NCI-H2029 treated with DMSO at 0.1 percent for 48 hours (cell line): ENCODE data around the gene HMBS.

Experiments
- DNase-seq: peaks from one replicate; lab custom pipeline; 2025; lab: John Stamatoyannopoulos, UW

The HMBS gene

GRCh38 chr11:119067371-119068222 is 17.1 kb upstream of the HMBS start, which contains the start of gene VPS11:
Gene VPS11, plus strand, starts transcription at chr11:119067818. Its CDS starts 6 bp downstream, at chr11:119067824.
- DNase-seq: peak; percentile 73

DNA sequence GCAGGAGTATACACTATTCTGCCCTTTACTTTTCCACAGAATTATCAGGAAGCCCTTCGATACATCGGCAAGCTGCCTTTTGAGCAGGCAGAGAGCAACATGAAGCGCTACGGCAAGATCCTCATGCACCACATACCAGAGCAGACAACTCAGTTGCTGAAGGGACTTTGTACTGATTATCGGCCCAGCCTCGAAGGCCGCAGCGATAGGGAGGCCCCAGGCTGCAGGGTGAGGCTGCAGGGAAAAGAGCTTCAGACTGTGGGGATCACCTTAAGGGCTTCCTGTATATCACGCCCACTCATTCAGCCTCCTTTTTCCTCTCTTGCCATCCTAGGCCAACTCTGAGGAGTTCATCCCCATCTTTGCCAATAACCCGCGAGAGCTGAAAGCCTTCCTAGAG is 6.8 kb upstream of the HMBS start:
- no peak for DNase-seq

DNA sequence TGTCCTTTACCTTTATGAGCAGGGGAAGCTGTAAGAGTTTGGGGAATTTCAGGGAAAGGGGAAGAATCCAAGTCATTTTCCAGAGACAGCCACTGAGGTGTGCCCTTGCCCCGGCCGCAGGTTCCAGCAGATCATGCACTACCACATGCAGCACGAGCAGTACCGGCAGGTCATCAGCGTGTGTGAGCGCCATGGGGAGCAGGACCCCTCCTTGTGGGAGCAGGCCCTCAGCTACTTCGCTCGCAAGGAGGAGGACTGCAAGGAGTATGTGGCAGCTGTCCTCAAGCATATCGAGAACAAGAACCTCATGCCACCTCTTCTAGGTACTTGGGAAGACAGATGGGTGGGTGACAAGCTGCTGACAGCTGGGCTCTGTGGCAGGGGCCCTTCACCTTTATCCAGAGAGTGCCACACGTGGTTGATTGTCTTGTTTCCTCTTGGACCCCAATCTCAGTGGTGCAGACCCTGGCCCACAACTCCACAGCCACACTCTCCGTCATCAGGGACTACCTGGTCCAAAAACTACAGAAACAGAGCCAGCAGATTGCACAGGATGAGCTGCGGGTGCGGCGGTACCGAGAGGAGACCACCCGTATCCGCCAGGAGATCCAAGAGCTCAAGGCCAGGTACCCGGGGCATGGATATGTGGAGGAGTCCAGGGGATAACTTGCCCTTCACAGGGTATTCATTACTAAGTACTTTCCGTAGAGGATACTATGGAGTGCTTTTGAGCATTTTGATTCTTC is 5.8 kb upstream of the HMBS start:
- no peak for DNase-seq

DNA sequence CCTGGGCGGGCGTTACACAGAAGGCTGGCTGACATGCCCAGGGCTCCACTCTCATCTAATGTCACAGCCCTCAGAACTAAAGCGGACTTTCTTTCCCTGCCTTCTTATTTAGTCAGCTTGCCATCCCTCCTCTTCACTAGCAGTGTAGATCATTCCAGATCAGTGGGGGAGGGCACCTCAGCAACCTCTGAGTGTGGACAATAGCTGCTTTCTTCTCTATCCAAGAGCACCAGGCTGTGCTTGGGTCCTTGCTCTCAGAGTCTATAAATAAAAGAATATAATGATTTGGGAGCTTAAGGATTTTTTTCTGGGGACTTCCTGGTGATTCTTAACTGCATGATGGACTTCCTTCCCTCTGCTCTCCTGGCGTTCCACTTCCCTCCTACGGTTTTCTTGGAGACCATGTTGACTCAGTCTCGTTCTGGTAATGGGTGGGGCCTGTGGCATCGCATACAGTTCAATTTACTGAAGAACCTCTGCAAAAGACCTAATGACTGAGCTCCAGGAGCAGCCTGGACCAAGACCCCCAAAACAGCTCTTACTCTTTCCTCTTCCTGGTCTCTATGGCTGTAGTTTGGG is 2.9 kb upstream of the HMBS start:
- no peak for DNase-seq

DNA sequence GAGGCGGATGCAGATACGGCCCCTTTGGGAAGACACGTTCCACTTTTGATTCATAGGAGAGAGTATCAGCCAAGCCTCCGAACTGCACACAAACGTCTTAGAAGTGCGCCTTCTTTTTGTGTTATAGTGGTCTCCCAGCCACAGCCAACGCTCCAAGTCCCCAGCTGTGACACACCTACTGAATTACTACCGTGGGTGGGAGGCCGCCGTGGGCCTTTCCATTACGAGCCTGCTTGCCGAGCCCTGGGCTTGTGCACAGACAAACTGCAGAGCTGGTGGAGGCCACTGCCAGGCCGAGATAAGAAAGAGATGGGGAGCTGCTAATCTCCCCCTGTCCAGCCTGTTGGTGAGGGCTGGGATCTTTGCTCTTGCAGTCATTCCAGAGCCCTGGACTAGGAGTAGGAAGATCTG is 761 bp downstream of the HMBS start:
- DNase-seq: no peak

DNA sequence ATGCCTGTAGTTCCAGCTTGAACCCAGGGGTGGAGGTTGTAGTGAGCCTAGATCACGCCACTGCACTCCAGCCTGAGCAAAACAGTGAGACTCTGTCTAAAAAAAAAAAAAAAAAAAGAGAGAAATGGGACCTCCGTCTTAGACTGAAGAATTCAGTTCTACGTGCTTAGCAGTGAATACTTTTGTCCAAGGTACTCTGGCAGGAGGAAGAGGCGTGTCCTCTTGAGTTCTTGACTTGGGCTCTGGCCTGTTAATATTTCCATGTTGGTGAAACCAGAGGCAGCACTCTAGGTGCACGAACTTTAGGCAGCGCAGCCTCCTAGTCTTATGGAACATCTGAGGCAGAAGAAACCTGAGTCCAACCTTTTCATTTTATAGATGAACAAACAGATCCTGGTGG is 2.4 kb downstream of the HMBS start:
- DNase-seq: no peak

- DNase-seq: no peak
These were observed 3.1 kb downstream of the HMBS start for GRCh38 chr11:119087747-119088241.

DNA sequence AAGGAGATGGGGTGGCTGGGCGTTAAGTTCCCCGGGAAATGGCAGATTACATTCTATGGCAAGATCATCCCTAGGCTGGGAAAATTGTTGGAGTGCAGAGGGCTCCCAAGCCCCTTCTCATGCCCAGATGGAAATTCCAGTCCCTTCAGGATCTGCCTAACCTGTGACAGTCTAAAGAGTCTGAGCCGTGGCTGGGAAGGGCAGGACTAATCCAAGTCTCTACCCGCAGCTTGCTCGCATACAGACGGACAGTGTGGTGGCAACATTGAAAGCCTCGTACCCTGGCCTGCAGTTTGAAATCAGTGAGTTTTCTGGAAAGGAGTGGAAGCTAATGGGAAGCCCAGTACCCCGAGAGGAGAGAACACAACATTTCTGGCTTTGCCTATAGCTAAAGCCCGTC is 3.7 kb downstream of the HMBS start:
- no peak for DNase-seq

- no peak for DNase-seq
These were observed 4.6 kb downstream of the HMBS start for GRCh38 chr11:119089319-119089718.

- no peak for DNase-seq
These were observed 6.5 kb downstream of the HMBS start for GRCh38 chr11:119091178-119091577.

GRCh38 chr11:119091966-119092879 is 7.5 kb downstream of the HMBS start:
- no peak for DNase-seq

DNA sequence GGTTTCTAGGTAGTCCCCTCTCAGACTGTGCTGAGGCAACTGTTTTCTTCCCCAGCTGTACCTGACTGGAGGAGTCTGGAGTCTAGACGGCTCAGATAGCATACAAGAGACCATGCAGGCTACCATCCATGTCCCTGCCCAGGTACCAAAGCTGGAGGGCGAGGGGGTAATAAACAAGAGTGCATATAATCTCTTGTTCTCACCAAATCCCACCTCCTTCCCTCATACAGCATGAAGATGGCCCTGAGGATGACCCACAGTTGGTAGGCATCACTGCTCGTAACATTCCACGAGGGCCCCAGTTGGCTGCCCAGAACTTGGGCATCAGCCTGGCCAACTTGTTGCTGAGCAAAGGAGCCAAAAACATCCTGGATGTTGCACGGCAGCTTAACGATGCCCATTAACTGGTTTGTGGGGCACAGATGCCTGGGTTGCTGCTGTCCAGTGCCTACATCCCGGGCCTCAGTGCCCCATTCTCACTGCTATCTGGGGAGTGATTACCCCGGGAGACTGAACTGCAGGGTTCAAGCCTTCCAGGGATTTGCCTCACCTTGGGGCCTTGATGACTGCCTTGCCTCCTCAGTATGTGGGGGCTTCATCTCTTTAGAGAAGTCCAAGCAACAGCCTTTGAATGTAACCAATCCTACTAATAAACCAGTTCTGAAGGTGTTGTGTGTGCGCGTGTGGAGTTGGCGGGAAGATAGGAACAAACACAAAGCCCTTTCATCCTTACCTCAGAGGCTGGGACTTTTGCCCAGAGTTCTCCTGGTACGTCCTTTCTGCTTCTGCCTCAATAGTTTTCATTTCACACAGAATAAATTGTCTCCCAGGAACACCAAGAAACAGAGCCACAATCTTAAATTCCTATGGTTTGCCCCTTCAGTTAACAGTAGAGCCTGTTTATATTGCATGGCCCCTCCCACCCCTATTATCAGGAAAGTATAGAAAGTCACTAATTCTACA is 8.5 kb downstream of the HMBS start:
- peak; percentile 19 for DNase-seq

GRCh38 chr11:119093942-119094815 is 9.5 kb downstream of the HMBS start:
- no peak for DNase-seq

DNA sequence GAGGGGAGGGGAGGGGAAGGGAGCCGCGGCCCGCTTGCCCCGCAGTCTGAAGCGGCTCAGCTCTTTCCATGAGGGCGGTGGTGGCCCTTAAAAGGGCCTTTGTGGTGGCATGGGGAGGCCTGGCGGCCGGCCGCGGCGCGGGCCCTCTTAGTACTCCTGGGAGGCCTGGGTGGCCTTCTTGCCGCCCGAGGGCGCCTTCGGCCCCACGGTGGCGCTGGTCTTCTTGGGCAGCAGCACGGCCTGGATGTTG is 10.1 kb downstream of the HMBS start:
- no peak for DNase-seq

DNA sequence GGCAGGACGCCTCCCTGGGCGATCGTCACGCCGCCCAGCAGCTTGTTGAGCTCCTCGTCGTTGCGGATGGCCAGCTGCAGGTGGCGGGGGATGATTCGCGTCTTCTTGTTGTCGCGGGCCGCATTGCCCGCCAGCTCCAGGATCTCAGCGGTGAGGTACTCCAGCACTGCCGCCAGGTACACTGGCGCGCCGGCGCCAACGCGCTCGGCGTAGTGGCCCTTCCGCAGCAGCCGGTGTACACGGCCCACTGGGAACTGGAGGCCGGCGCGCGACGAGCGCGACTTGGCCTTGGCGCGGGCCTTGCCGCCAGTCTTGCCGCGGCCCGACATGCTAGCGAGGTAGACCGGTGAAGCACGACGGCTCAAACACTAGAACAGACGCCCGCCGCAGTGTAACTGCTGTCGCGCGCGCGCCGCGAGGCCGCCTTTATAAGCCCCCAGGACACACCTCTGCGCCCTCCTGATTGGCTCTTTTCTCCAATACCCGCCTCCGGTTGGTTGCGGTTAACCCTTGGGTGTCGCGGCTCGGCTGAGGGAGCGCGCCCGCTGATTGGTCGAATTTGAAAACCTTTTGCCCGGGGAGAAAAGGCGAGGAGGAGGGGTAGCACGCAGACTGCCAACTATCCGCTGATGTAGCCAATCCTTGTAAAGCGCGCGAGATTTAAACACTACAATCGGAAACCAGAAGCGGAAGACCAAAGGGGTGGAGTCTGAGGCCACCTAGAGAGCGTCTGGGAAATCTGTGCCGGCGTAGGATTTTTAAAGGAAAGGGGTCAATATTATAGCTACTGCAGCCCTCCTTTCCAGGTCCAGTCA is 10.6 kb downstream of the HMBS start:
- peak; percentile 98 for DNase-seq

DNA sequence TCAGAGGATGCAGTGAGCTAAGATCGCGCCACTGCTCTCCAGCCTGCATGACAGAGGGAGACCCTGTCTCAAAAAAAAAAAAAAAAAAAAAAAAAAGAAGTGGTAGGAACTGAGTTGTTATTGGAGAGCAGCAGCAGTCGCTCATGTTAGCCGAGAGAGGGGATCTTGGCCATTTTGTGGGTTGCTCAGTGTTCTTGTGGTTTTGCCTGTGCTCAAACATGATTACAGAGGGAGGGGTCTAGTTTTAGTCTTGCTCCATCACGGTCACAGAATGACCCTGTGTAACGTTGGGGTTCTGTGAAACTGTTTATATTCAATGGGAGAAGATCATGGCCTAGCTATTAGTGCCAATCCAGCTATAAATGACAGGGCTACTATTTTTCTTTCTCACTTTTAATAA is 15.0 kb downstream of the HMBS start:
- DNase-seq: no peak

DNA sequence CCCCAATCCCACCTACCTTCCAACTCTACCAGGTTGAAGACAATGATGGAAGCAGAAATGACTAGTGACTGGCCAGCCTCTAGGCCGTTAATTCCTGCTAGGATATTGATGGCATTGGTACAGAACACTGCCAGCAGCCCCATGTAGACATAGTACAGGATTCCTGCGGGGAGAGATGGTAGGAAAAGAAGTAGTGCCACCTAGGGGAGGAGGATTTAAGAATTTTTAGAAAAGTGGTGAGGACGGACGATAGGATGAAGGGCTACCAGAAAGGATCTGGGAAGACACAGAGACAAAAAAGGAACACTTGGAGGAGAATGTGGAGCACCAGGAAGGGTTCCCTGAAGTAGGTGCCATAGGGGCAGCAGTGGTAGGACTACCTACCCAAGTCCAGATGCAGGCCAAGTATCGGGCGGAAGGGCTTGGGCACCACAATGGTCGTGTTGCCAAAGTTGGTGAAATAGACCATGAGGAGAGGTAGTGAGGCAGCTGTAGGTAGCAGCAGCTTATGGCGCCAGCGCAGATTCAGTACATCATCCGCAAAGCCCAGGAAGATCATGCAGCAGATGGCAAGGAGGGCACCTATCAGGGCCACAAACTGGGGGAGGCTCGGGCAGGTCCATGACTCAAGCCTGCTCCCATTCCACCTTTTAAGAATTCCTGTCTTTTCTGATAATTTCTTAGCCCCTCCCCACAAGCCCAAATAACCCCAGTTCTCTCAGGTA is 15.7 kb downstream of the HMBS start:
- DNase-seq: no peak
